Measurements from ENCODE around the gene UBE3C. TPM values are rescaled to one million over a fixed set of nuclear protein-coding genes. Genes with fewer than 3 reads are reported as not detected.
A peak's percentile ranks its signal among the peaks of the same experiment; 100 is the strongest.
"Not testable (repeated sequence)": the region's sequence is repeated elsewhere in the genome, so short reads cannot be mapped to it uniquely, and the experiment has no call there.

UBE3C gene
- 90.0 TPM for total RNA-seq

DNA sequence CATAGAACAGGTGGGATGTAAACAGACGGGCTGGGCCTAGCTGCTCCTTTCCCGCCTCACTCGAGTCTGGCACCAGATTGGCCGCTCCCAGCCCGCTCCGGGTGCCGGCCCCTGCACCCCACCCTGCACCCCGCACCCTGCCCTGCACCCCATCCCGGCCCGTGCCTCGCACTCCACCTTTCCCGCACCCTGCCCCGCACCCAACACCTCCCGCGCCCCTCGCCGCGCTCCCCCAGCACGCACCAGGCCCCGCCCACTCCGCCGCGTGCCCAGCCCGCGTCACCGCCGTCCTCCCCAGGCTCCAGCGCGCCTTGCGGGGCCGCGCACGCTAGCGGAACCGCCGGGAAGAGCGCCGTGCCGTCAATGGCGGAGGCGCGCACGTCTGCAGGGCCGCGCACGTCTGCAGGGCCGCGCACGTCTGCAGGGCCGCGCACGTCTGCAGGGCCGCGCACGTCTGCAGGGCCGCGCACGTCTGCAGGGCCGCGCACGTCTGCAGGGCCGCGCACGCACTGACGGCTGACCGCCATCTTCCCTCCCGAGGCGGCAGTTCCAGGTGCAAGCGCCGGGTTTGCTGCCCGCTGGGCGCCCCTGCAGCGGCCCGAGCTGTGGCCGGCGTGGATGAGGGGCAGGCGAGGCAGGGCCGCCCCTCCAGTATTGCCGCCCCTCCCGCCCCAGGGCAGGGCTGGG, at the start of gene UBE3C:
Gene UBE3C (plus strand): TSS at position 503 of the 687 bp plus-strand sequence. CDS start 347 bp downstream, outside the sequence.
- DNase-seq: peak; percentile 95

DNA sequence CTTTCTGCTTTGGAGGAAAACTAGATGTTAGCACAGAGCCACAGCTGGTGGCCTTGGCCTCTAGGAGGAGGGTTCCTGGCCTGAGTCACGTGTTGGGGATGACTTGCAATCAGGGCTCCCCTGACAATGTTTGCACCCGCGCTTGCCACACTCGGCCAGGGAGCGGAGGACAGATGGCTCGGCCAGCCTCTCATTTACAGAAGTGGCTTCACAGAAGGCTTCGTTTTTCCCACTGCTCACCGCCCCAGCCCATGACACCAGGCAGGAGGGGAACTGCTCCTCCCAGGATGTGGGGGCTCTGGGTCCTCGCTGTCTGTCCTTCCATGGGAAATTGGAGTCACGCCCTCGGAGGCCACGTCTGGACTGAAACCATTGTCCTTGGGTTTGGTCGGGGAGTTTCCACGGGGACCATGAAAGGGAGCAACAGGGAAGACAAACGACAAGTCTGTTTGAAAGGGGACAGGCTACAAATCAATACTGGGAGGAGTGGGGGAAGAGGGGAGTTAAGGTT, 49.6 kb upstream of the UBE3C start:
- no peak for DNase-seq

DNA sequence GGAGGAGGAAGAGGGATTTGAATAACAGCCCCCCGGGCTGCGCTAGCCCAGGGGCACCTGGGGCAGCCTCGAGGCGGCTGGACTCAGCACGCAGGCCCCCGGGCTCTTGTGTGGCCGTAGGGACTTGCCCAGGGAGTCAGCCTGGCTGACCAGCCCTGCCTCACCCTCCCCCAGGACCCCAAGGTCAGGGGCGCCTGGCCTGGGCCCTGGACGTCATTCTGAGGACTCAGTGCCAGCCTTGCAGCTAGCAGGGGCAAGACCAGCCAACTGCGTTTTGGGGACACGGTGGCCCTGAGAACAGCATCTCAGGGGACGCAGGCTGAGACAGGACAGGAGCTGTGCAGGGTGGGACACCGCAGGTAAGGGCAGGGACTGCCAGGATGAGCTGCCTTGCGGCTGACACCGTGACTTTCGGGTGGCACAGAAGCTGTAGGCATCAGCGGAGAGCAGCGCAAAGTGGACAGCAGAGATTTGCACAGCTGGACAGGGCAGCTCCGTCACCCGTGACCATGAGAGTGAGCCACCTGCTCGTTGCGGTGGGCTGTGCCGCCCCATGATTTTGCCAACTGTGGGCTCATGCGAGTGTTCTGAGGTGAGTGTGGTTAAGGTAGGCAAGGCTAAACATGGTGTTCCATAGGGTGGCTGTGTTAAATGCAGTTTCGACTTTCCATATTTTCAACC, 48.1 kb upstream of the UBE3C start:
- no peak for DNase-seq

DNA sequence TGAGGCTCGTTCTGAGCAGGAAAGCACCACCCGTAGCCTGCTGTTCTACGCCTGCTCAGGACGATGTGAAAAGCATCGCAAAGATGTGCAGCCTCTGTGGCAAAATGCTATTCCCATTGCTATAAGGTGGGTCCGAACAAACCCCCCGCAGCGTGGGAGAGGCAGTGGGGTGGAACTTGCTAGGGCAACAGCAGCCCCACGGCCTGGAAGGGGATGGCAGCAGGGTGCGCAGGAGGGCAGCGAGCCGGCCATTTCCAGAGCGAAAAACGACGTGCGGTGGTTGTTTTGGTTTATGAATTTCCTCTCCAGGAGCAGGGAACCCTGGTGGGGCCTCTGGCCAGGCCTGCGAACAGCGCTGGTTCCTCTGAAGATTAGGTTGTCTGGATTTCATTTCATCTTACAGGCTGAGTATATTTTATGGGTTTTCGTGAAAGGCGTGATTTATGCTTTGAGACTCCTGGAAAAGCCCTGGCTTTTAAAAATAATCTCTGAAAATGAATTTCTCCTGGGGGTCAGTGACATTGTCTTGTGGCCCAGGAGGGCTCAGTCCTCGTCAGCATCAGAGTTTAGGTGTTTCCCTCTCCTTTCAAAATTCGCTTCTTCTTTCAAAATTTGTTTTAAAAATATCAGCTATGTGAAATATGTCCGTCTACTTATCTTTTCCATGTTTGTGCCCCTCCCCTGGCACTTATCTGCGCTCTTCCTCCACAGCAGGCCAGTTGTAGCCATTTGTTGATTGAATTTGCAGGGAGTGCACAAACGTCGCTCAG, 42.3 kb upstream of the UBE3C start:
- DNase-seq: no peak

DNA sequence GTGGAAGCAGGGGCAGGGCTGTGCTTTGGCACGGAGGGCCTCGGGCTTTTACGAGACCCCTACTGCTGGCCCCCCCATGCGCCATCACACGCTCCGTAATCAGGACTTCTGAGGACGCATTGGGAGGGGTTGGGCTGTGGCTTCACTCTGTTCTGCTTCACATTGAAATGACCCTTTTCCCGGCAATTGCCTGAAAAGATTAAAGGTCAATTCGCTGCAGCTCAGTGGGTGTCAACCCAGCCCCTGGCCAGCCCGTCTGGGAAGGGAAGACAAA, 41.7 kb upstream of the UBE3C start:
- no peak for DNase-seq

DNA sequence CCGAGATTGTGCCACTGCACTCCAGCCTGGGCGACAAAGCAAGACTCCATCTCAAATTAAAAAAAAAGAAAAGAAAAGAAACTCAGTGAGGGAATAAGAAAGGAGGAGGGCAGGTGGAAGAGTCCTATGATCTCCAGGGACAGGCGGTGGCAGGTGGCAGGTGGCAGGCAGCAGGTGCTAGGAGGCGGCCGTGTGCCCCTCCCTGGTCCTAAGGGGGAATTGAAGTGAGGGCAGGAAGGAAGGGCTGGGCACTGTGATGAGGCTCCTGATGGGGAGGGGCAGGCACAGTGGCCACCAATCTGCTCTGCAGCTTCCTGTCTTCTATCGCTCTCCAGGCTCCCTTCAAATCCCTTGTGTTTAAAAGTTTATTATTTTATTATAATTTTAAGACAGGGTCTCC, 41.2 kb upstream of the UBE3C start:
- DNase-seq: no peak

DNA sequence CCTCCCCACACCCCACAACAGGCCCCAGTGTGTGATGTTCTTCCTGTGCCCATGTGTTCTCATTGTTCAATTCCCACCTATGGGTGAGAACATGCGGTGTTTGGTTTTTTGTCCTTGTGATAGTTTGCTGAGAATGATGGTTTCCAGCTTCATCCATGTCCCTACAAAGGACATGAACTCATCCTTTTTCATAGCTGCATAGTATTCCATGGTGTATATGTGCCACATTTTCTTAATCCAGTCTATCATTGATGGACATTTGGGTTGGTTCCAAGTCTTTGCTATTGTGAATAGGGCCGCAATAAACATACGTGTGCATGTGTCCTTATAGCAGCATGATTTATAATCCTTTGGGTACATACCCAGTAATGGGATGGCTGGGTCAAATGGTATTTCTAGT, 38.7 kb upstream of the UBE3C start:
- DNase-seq: not testable (repeated sequence)

DNA sequence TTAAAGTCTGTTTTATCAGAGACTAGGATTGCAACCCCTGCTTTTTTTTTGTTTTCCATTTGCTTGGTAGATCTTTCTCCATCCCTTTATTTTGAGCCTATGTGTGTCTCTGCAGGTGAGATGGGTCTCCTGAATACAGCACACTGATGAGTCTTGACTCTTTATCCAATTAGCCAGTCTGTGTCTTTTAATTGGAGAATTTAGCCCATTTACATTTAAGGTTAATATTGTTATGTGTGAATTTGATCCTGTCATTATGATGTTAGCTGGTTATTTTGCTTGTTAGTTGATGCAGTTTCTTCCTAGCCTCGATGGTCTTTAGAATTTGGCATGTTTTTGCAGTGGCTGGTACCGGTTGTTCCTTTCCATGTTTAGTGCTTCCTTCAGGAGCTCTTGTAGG, 35.1 kb upstream of the UBE3C start:
- DNase-seq: not testable (repeated sequence)

DNA sequence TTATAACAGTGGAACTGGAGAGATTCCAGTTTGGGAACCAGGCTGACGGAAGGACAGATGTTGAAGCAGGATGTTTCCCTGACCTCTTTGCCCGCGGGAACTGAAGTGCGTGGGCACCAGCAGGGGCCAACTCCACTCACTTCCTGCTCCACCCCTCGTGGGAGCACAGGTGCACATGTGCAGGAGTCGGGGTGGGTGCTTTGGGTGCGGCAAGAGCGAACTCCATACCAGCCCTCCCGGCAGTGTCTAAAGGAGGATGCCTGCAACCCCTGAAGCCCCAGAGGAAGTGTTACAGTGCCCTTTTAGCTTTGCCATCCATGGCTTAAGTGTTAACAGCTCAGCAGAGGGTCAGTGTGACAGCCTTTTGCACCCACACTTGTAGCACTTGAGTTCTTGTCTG, 27.4 kb upstream of the UBE3C start:
- DNase-seq: no peak

DNA sequence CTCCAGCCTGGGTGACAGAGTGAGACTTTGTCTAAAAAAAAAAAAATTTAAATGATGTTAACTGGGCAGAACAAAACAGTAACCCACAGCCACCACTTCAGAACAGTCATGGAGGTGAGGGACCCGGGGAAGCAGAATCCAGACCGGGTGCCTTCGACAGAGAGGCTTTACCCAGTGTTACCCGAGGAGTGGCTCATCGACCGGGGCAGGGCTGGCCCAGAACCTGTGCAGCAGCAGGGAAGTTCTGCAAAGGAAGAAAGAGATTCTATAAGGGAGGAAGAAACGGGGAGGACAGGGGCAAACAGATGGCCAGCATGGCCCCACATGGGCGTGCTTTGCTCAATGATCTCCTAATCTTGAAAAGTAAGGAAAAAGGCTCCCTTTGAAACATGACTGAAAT, 26.0 kb upstream of the UBE3C start:
- DNase-seq: no peak

DNA sequence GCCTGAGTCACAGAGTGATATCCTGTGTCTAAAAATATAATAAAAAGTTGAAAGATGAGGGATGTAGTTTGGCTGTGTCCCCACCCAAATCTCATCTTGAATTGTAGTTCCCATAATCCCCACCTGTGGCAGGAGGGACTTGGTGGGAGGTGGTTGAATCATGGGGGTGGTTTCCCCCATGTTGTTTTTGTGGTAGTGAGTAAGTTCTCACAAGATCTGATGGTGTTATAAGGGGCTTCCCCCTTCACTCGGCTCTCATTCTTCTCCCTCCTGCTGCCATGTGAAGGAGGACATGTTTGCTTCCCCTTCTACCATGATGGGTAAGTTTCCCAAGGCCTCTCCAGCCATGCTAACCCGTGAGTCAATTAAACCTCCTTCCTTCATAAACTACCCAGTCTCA, 25.1 kb upstream of the UBE3C start:
- DNase-seq: no peak

DNA sequence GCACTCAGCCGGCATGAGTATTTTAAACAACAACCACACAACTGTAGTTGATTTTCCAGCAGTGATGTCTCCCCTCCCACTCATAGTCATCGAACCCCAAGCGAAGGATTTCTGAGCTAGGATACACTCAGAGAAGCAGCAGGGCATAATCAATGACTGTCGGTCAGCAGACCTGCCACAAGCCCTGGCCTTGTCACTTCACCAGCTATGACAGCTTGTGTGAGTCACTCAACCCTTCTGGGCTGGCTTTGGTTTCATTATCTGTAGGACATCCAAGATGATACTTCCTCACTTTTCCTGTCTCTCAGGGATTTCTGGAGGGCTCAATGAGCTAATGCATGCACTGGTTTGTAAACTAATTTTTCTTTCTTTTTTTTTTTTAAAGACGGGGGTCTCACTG, 22.0 kb upstream of the UBE3C start:
- no peak for DNase-seq

DNA sequence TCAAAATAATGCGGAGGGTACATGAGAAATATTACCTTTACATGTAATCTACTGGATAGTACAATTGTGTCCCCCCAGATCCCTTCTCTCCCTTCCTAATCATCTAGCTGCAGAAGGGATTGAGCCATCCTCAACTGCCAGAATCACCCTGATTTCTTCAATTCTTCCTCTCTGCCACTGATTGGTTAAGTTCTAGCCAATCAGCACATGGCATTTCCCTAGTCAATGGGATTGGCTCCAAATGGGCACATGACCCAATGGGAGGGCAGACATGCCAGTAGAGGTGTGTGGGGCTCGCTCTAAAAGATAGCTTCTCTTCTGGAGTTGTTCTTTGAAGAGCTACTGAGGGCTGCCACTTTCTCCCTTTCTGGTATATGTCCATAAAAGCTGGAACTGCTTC, 20.9 kb upstream of the UBE3C start:
- no peak for DNase-seq

DNA sequence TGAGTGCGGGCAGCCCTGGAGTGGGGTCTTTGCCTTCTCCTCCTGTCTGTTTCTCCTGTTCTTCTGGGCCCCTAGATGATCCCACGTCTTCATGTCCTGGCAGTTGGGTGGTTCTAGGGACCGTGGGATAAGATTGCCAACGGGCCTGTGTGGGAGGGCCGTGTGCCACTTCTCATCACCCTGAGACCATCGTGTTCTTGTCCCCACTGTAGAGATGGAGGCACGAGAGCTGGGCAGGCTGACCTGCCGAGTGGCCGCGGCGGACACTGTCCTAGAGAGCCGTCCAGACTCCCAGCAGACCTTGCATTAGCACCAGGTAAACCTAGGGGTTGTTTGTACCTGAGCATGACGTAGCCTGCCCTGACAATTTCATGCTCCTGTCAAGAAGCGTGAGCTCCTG, 18.5 kb upstream of the UBE3C start:
- DNase-seq: no peak

DNA sequence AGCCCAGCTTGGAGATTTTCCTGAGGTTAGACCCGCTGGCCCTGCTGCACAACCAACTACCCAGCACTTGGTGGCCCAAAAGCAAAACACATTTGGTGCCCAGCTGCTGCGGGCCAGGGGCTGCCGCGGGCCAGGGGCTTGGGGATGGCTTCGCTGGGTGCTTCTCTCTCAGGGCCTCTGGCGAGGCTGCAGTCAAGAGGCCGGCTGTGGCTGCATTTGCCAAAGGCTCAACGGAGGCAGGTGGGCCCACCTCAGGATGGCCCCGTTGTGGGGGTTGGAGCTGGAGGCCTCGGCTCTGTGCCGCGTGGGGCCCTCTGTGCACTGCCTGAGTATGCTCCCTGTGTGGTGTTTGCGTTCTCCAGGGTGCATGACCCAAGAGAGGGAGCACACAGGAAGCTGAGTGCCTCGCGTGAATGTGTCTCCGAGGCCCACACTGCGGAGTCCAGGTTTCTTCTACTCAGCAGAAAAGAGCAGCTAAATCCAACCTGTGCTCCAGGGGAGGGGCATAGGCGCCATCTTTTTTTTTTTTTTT, 17.5 kb upstream of the UBE3C start:
- DNase-seq: no peak

DNA sequence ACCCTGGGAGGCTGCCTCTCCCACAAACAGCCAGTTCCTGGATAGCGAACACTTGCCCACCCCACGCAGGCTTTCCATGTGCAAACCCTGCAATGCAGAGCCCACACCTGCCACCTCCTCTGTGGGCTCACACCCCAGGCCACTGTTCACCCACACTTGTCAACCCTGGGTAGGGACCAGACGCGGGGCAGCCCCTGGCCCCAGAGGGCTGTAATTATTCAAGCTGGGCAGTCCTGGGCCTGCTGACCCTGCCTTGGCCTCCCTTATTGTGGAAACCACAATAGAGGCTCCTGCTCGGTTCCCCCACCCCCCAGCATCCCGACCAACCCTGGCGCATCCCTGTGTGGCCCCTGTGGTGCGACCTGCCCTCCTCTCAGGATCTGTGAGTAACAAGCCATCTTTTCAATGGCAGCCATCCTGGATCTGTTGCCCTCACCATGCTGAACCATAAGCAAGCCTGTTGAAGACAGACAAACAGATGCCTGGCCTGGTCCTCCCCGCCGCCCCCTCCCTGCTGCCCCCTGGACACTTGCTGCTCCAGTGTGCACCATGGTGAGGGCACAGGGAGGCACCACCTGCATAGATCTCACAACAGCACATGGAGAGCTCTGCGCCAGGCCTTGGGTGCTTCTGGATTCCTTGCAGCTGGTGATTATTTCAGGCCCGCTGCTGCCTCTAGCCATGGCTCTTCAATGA, 15.8 kb upstream of the UBE3C start:
- no peak for DNase-seq

DNA sequence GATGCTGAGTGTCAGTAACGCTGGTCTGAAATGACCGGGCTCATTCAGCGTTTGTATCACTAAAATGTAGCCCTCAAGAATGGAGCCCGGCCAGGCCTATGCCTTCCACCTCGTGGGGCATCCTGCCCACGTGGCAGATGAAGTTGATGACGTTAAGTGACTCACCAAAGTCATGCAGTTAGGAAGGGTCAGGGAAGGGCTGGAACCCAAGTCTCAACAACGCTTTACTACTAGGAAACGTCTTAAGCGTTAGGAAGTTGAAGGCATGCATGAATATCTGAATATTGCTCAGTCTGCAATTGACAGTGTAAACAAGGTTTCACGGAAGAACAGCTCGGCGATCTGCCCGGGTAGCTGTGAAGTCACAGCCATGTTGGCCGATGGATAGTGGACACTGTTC, 14.0 kb upstream of the UBE3C start:
- DNase-seq: no peak

DNA sequence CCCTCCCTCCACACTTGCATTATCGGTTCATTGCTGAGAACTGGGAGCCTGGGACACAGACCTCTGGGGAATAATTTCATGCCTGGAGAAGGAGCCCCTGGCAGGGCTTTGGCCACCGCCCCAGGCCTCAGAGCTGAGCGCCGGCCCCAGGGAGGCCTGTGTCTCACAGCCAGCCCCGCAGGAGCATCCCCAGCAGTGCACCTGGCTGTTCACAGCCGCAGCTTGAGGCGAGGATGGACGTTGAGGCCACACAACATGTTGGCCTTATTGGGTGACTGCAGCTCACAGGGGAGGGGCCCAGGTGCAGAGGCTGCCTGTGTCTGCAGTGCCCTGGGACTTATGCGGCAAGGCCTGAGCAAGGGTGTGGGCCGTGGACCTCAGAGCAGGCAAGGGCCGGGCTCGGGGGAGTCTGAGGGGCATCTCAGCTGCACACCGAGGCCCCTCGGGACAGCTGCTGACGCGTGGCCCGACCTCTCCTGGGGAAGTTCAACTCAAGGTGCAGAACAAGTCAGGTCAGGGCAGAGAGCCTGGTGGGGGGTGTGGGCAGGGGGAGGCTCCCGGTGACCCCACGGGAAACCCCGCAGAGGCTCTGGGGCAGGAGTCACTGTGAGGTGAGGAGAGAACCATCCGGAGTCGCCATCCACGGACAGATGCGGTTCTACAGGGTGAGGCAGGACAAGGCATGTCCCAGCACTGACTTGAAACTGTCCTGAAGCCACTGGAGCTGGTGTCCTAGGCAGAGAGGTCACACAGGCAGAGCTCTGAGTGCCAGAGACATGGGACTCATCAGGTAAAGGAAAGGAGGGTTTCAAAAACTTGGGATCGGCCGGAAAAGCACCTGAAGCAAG, 13.1 kb upstream of the UBE3C start:
- DNase-seq: no peak

DNA sequence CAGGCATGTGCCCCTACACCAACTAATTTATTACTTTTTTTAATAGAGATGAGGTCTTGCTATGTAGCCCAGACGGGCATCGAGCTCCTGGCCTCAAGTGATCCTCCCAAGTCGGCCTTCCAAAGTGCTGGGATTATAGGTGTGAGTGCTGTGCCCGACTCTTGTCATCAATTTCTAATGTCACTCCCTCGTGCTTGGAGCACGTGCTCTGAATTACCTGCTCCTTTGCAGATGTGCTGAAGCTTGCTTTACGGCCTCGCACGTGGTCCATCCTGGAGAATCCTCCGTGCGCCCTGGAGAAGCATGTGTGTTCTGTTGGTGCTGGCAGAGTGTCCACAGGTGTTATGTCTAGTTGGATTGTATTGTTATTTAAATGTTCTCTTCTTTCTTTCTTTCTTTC, 11.8 kb upstream of the UBE3C start:
- DNase-seq: no peak

DNA sequence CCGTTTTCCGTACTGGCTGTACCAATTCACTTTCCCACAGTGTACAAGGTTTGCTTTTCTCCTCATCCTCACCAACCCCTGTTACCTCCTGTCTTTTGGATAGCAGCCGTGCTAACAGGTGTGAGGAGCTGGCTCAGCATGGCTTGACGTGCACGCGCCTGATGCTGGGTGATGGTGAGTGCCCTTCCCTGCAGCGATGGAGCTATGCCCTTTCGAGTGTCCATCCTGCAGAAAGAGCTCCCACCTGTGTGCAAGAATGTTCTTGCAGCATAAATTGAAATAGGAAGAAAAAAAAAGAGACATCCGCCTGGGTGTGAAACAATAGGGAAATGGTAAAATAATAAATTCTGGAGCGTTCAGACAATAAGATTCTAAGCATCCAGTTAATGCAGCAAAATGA, 9.5 kb upstream of the UBE3C start:
- no peak for DNase-seq

DNA sequence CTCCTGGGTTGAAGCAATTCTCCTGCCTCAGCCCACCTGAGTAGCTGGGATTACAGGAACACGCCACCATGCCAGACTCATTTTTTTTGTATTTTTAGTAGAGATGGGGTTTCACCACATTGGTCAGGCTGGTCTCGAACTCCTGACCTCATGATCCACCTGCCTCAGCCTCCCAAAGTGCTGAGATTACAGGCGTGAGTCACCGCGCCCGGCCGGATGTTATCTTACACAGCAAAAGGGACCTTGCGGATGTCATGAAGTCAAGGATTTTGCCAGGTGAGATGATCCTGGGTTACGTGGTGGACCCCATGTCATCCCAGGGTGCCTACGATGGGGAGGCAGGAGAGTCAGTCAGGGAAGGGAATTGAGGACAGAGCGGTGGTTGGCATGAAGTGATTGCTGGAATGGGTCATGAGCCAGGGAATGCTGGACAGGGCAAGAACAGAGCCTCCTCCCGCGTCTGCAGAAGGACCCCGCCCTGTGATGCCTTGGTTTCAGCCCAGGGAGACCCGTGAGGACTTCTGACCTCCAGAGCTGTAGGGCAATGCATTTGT, 8.7 kb upstream of the UBE3C start:
- no peak for DNase-seq

Data from tongue (tissue), 2 donors.